OCI-LY7 (cell line): Measurements from ENCODE around the gene SSX2IP. TPM values are rescaled to one million over a fixed set of nuclear protein-coding genes. Genes with fewer than 3 reads are reported as not detected.

Source experiments
- BruUV-seq: library from RNA; stranded (reverse); fragments of 400-500 nt; replicated peaks from 2 replicates; lab custom pipeline; 2021; lab: Mats Ljungman, UMichigan
- CTCF ChIA-PET: fragments of 300-600 bp; sonication (Branson Sonifier 250); formaldehyde crosslinking; loops from one replicate; lab custom pipeline; 2022; ENCODE audit warnings: antibody characterized with exemption; ENCODE audit not compliant: unreplicated experiment; lab: Charles Lee
- POLR2A ChIA-PET: fragments of 300-600 bp; sonication (Branson Sonifier 250); formaldehyde crosslinking; loops from one replicate; lab custom pipeline; 2022; ENCODE audit warnings: antibody characterized with exemption; lab: Charles Lee
- DNase-seq: peaks from one replicate; pipeline ENCODE4 v3.0.0-alpha.2; 2015; ENCODE audit warnings: low spot score
- H2AFZ ChIP-seq: fragments of 200-600 bp; sonication (generic), shearing (Covaris generic); 2 replicates; pipeline ENCODE4 v1.6.1; 2014; ENCODE audit warnings: mild to moderate bottlenecking, antibody characterized with exemption, low read length, moderate library complexity
- H3K27ac ChIP-seq: fragments of 200-600 bp; sonication (generic); 2 replicates; pipeline ENCODE4 v1.5.1; 2014; ENCODE audit warnings: mixed run types, low read depth, mild to moderate bottlenecking, moderate library complexity, low read length, inconsistent platforms; ENCODE audit not compliant: poor library complexity, severe bottlenecking
- H3K36me3 ChIP-seq: fragments of 200-600 bp; sonication (generic); 2 replicates; pipeline ENCODE4 v1.6.1; 2014; ENCODE audit warnings: mild to moderate bottlenecking, antibody characterized with exemption, low read length, moderate library complexity, mixed read lengths; ENCODE audit not compliant: insufficient read depth
- H3K4me1 ChIP-seq: fragments of 200-600 bp; sonication (generic); 2 replicates; pipeline ENCODE4 v1.5.1; 2014; ENCODE audit warnings: mild to moderate bottlenecking, low read length; ENCODE audit not compliant: insufficient read depth, poor library complexity, severe bottlenecking
- H3K4me2 ChIP-seq: fragments of 200-600 bp; sonication (generic); 2 replicates; pipeline ENCODE4 v1.6.1; 2014; ENCODE audit warnings: mild to moderate bottlenecking, low read length
- H3K4me3 ChIP-seq: fragments of 200-600 bp; sonication (generic); 2 replicates; pipeline ENCODE4 v1.5.1; 2014; ENCODE audit warnings: mild to moderate bottlenecking, low read depth, low read length; ENCODE audit not compliant: poor library complexity, severe bottlenecking
- H3K79me2 ChIP-seq: fragments of 200-600 bp; sonication (generic); 2 replicates; pipeline ENCODE4 v1.6.1; 2016; ENCODE audit warnings: low read depth, mild to moderate bottlenecking, low read length, moderate library complexity, mixed read lengths; ENCODE audit not compliant: insufficient read depth
- H3K9me2 ChIP-seq: fragments of 200-600 bp; sonication (generic); 2 replicates; pipeline ENCODE4 v1.6.1; 2016; ENCODE audit warnings: mild to moderate bottlenecking, low read length, mixed read lengths; ENCODE audit not compliant: insufficient read depth
- H3K9me3 ChIP-seq: fragments of 200-600 bp; sonication (generic); 2 replicates; pipeline ENCODE4 v1.6.1; 2014; ENCODE audit warnings: mild to moderate bottlenecking, mixed run types, low read length, mixed read lengths
- H4K20me1 ChIP-seq: fragments of 200-600 bp; sonication (generic); 2 replicates; pipeline ENCODE4 v1.6.1; 2014; ENCODE audit warnings: mild to moderate bottlenecking, antibody characterized with exemption, low read length, moderate library complexity, mixed read lengths; ENCODE audit not compliant: insufficient read depth
- EZH2phosphoT487 ChIP-seq: fragments of 200-600 bp; sonication (generic); IDR thresholded peaks from 2 replicates; pipeline ENCODE4 v1.6.1; 2018; ENCODE audit warnings: low read depth, borderline replicate concordance, mild to moderate bottlenecking, mixed run types, antibody characterized with exemption, low read length, moderate library complexity, mixed read lengths
- intact Hi-C: fragments of 100-400 bp; cut with micrococcal nuclease; formaldehyde crosslinking; loops from one replicate; pipeline ENCODE4 v1.10.0; 2022; ENCODE audit not compliant: unreplicated experiment
- total RNA-seq, 2 experiments: library from RNA; depleted of rRNA in 1 of 2; stranded (reverse); fragments of >200 nt in 1 of 2; shearing (Covaris generic) in 1 of 2; gene quantifications; 2 replicates each; pipeline ENCODE4 v1.2.3, GENCODE V29; 2014 to 2022
- TF ChIP-seq, protein P1 (sequence below): fragments of 200-600 bp; sonication (generic); conservative IDR thresholded peaks from 2 replicates; pipeline ENCODE4 v1.5.1; 2014; ENCODE audit warnings: mild to moderate bottlenecking, antibody characterized with exemption, low read length, moderate library complexity, mixed read lengths

SSX2IP gene
- total RNA-seq, 2 experiments from 2014 or later, result 24.1 to 24.4 TPM

GRCh38 chr1:84677415-84678099 lies 12.7 kb downstream of the SSX2IP start:
- no TSS peak for BruUV-seq
- POLR2A ChIA-PET, result interaction anchor here (0.6 to 0.9 kb wide), 3 partner anchors 11 to 811 kb away, joined by 3 read pairs; no protein-coding TSS in a partner anchor

DNA sequence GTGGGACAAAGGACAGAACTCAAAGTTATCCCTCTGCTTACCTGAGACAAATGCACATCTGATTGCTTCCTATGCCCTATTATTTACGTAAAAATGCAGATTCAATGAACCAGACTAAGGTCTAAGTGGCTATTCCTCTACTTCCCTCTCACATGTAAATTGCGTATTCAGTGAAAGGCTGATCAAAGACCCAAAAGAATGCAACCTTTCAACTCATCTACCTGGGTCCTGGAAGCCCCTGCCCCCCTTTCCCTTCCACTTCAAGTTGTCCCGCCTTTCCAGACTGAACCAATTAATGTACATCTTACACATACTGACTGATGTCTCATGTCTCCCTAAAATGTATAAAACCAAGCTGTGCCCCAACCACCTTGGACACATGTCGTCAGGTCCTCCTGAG lies 14.6 kb downstream of the SSX2IP start:
- H3K36me3 ChIP-seq, result peaks cover 18% of the 10 kb centered on the region
- BruUV-seq, result no TSS peak
- no peaks in the 10 kb centered on the region for H3K9me2 ChIP-seq
- H3K4me1 ChIP-seq, result no peaks in the 10 kb centered on the region
- no peaks in the 10 kb centered on the region for H4K20me1 ChIP-seq
- intact Hi-C loops, result no loop called here
- no peak overlapping the region for H3K4me3 ChIP-seq
- H2AFZ ChIP-seq, result no peak overlapping the region
- H3K9me3 ChIP-seq, result no peaks in the 10 kb centered on the region
- DNase-seq, result no peak
- ChIA-PET POLR2A (interaction anchor here (0.9 to 1.3 kb wide), 4 partner anchors 8 to 110 kb away, joined by 3 to 5 read pairs (median 4); no protein-coding TSS in a partner anchor), CTCF (no interaction called here)
- no peak overlapping the region for H3K27ac ChIP-seq
- no peak overlapping the region for H3K4me2 ChIP-seq
- TF ChIP-seq, protein P1, sequence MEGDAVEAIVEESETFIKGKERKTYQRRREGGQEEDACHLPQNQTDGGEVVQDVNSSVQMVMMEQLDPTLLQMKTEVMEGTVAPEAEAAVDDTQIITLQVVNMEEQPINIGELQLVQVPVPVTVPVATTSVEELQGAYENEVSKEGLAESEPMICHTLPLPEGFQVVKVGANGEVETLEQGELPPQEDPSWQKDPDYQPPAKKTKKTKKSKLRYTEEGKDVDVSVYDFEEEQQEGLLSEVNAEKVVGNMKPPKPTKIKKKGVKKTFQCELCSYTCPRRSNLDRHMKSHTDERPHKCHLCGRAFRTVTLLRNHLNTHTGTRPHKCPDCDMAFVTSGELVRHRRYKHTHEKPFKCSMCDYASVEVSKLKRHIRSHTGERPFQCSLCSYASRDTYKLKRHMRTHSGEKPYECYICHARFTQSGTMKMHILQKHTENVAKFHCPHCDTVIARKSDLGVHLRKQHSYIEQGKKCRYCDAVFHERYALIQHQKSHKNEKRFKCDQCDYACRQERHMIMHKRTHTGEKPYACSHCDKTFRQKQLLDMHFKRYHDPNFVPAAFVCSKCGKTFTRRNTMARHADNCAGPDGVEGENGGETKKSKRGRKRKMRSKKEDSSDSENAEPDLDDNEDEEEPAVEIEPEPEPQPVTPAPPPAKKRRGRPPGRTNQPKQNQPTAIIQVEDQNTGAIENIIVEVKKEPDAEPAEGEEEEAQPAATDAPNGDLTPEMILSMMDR, result no peak
- TF ChIP-seq EZH2phosphoT487, result no peak
- peaks cover 14% of the 10 kb centered on the region; the same call in 1 of the 2 replicates for H3K79me2 ChIP-seq

More at GRCh38 chr1:84677415-84678099, 12.7 kb downstream of the SSX2IP start:
- TF ChIP-seq, protein P1, result no peak
- no peak for TF ChIP-seq EZH2phosphoT487
- Histone ChIP-seq H3K27ac (no peak overlapping the region), H3K9me2 (no peaks in the 10 kb centered on the region), H2AFZ (no peak overlapping the region), H3K79me2 (peaks cover 26% of the 10 kb centered on the region; the same call in 1 of the 2 replicates), H3K36me3 (peaks cover 15% of the 10 kb centered on the region), H3K4me2 (no peak overlapping the region), H3K4me3 (no peak overlapping the region), H3K9me3 (no peaks in the 10 kb centered on the region), H4K20me1 (no peaks in the 10 kb centered on the region), H3K4me1 (no peaks in the 10 kb centered on the region)
- CTCF ChIA-PET, result interaction anchor here (0.6 kb wide), 1 partner anchor 76 kb away, joined by 3 read pairs; no protein-coding TSS in a partner anchor
- intact Hi-C loops, result no loop called here
- DNase-seq, result no peak

DNA sequence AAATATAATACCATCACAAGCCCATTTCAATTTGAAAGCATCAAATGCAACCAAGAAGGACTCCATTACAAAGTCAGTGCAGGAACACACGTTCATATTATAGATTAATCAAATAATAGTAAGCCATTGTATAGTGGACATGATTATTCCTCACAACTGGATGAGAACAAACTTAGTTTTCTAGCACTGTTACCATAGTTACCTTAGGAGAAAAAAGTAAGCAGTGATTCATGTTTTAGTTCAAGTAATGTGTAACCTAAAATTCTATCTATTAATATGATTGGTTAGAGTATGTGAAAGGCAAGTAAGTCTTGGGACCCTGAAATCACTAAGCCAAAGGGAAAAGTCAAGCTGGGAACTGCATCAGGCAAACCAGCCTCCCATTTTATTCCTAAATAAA lies 15.2 kb downstream of the SSX2IP start:
- H3K27ac ChIP-seq, result no peak overlapping the region

More for the DNA sequence above, 15.2 kb downstream of the SSX2IP start:
- Histone ChIP-seq H3K4me1 (no peaks in the 10 kb centered on the region), H3K9me3 (no peaks in the 10 kb centered on the region), H3K79me2 (peaks cover 9% of the 10 kb centered on the region; the same call in 1 of the 2 replicates), H3K4me3 (no peak overlapping the region), H2AFZ (no peak overlapping the region), H4K20me1 (no peaks in the 10 kb centered on the region), H3K9me2 (no peaks in the 10 kb centered on the region), H3K4me2 (no peak overlapping the region), H3K36me3 (peaks cover 18% of the 10 kb centered on the region)
- POLR2A ChIA-PET, result interaction anchor here (0.9 to 1.3 kb wide), 3 partner anchors 9 to 19 kb away, joined by 3 to 5 read pairs (median 4); no protein-coding TSS in a partner anchor
- no TSS peak for BruUV-seq
- CTCF ChIA-PET, result no interaction called here
- intact Hi-C loops, result no loop called here
- DNase-seq, result no peak
- TF ChIP-seq EZH2phosphoT487, result no peak
- TF ChIP-seq, protein P1, result no peak
